Ishikawa (cell line): ENCODE data around the gene IGF2BP1.
A peak's percentile ranks its signal among the peaks of the same experiment; 100 is the strongest.

Experiments
- CEBPB ChIP-seq: IDR thresholded peaks from 2 replicates; pipeline ENCODE4 v1.6.1; 2012
- CREB1 ChIP-seq: IDR thresholded peaks from 2 replicates; pipeline ENCODE4 v1.6.1; 2012; ENCODE audit warnings: low read depth
- EGR1 ChIP-seq: IDR thresholded peaks from 2 replicates; pipeline ENCODE4 v1.6.1; 2012
- EP300 ChIP-seq: IDR thresholded peaks from 2 replicates; pipeline ENCODE4 v1.6.1; 2012; ENCODE audit warnings: borderline replicate concordance
- FOXM1 ChIP-seq: IDR thresholded peaks from 2 replicates; pipeline ENCODE4 v1.6.1; 2012; ENCODE audit warnings: low read depth, borderline replicate concordance
- NFIC ChIP-seq: IDR thresholded peaks from 2 replicates; pipeline ENCODE4 v1.6.1; 2012
- RAD21 ChIP-seq: IDR thresholded peaks from 2 replicates; pipeline ENCODE4 v1.6.1; 2012; ENCODE audit warnings: low read depth
- TAF1 ChIP-seq: IDR thresholded peaks from 2 replicates; pipeline ENCODE4 v1.6.1; 2012; ENCODE audit warnings: low read depth, mild to moderate bottlenecking
- TCF12 ChIP-seq: IDR thresholded peaks from 2 replicates; pipeline ENCODE4 v1.6.1; 2012; ENCODE audit warnings: low read depth
- TEAD4 ChIP-seq: IDR thresholded peaks from 2 replicates; pipeline ENCODE4 v1.6.1; 2012
- YY1 ChIP-seq: IDR thresholded peaks from 2 replicates; pipeline ENCODE4 v1.6.1; 2012; ENCODE audit warnings: low read depth
- ZBTB7A ChIP-seq: IDR thresholded peaks from 2 replicates; pipeline ENCODE4 v1.6.1; 2012; ENCODE audit warnings: low read depth
- TF ChIP-seq, protein P1 (sequence below): IDR thresholded peaks from 2 replicates; pipeline ENCODE4 v1.6.1; 2012; ENCODE audit warnings: low read depth, mild to moderate bottlenecking
- TF ChIP-seq, protein P2 (sequence below): IDR thresholded peaks from 2 replicates; pipeline ENCODE4 v1.6.1; 2012
- TF ChIP-seq, protein P3 (sequence below): IDR thresholded peaks from 2 replicates; pipeline ENCODE4 v1.6.1; 2012

IGF2BP1 gene

DNA sequence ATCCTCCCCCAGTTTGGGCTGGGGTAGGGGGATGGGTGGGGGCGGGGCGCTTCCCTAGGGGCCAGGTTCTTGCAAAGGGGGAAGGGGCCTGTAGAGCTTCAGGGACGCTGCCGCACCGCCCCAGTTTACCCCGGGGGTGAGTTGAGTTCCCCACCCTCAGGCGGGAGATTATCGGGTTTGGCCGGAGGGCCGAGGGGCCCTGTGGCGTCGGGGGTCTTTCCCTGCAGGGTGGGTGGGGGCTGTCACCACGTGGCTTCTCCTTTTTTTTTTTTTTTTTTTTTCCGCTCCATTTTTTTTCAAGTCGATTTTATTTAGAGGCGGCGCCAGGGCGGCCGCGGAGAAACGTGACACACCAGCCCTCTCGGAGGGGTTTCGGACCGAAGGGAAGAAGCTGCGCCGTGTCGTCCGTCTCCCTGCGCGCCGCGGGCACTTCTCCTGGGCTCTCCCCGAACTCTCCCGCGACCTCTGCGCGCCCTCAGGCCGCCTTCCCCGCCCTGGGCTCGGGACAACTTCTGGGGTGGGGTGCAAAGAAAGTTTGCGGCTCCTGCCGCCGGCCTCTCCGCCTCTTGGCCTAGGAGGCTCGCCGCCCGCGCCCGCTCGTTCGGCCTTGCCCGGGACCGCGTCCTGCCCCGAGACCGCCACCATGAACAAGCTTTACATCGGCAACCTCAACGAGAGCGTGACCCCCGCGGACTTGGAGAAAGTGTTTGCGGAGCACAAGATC is at the start of gene IGF2BP1:
IGF2BP1 (plus strand) TSS at position 283 of the 724 bp plus-strand sequence; CDS start at position 644, 361 bp downstream.
- no peak for TF ChIP-seq RAD21
- TF ChIP-seq YY1 = no peak
- TF ChIP-seq ZBTB7A = no peak
- TF ChIP-seq, protein P1, sequence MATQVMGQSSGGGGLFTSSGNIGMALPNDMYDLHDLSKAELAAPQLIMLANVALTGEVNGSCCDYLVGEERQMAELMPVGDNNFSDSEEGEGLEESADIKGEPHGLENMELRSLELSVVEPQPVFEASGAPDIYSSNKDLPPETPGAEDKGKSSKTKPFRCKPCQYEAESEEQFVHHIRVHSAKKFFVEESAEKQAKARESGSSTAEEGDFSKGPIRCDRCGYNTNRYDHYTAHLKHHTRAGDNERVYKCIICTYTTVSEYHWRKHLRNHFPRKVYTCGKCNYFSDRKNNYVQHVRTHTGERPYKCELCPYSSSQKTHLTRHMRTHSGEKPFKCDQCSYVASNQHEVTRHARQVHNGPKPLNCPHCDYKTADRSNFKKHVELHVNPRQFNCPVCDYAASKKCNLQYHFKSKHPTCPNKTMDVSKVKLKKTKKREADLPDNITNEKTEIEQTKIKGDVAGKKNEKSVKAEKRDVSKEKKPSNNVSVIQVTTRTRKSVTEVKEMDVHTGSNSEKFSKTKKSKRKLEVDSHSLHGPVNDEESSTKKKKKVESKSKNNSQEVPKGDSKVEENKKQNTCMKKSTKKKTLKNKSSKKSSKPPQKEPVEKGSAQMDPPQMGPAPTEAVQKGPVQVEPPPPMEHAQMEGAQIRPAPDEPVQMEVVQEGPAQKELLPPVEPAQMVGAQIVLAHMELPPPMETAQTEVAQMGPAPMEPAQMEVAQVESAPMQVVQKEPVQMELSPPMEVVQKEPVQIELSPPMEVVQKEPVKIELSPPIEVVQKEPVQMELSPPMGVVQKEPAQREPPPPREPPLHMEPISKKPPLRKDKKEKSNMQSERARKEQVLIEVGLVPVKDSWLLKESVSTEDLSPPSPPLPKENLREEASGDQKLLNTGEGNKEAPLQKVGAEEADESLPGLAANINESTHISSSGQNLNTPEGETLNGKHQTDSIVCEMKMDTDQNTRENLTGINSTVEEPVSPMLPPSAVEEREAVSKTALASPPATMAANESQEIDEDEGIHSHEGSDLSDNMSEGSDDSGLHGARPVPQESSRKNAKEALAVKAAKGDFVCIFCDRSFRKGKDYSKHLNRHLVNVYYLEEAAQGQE = no peak
- TF ChIP-seq CEBPB = no peak
- TF ChIP-seq, protein P2, sequence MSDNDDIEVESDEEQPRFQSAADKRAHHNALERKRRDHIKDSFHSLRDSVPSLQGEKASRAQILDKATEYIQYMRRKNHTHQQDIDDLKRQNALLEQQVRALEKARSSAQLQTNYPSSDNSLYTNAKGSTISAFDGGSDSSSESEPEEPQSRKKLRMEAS = no peak
- no peak for TF ChIP-seq FOXM1
- TF ChIP-seq TAF1 = no peak
- TF ChIP-seq NFIC = no peak

DNA sequence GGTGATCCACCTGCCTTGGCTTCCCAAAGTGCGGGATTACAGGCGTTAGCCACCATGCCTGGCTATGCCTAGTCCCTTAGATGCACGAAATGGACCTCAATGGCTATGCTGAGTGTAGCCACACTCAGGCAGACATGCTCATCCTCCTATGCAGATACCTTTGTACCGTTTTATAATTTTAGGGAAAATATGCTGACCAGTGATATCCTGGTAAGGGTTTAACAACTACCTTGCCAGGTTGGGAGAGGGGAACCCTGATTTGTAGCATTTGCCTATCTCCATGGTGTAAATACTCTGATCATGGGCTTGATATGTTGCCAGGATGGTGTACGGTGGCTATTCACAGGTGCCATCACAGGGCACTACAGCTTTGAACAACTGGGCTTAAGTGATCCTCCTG is 45.6 kb upstream of the IGF2BP1 start:
- TF ChIP-seq TCF12 = no peak
- no peak for TF ChIP-seq CREB1
- no peak for TF ChIP-seq TAF1
- TF ChIP-seq TEAD4 = no peak
- no peak for TF ChIP-seq CEBPB
- TF ChIP-seq ZBTB7A = no peak
- TF ChIP-seq YY1 = no peak
- no peak for TF ChIP-seq NFIC
- TF ChIP-seq, protein P3, sequence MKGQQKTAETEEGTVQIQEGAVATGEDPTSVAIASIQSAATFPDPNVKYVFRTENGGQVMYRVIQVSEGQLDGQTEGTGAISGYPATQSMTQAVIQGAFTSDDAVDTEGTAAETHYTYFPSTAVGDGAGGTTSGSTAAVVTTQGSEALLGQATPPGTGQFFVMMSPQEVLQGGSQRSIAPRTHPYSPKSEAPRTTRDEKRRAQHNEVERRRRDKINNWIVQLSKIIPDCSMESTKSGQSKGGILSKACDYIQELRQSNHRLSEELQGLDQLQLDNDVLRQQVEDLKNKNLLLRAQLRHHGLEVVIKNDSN = no peak
- TF ChIP-seq RAD21 = no peak
- TF ChIP-seq, protein P2 = no peak
- TF ChIP-seq, protein P1 = no peak

DNA sequence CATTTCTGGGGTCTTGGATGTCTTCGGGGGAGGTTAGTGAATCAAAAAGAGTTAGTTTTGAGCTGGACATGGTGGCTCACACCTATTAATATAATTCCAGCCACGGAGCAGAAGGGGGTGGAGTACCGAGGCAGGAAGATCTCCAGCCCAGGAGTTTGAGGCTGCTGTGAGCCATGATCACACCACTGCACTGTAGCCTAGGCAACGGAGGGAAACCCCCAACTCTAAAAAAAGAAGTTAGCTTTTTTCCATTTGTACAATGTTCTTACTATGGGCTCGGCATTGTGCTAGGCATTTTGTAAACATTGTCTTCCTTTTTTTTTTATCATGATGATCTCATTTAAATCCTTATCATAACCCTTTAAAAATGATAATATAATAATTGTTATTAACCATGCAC is 44.3 kb upstream of the IGF2BP1 start:
- TF ChIP-seq NFIC (no peak), YY1 (no peak), CEBPB (no peak), RAD21 (no peak), FOXM1 (no peak), TAF1 (no peak), EGR1 (no peak), TCF12 (no peak), CREB1 (no peak), EP300 (no peak)
- TF ChIP-seq, protein P3 = no peak
- TF ChIP-seq, protein P1 = no peak
- TF ChIP-seq, protein P2 = no peak

DNA sequence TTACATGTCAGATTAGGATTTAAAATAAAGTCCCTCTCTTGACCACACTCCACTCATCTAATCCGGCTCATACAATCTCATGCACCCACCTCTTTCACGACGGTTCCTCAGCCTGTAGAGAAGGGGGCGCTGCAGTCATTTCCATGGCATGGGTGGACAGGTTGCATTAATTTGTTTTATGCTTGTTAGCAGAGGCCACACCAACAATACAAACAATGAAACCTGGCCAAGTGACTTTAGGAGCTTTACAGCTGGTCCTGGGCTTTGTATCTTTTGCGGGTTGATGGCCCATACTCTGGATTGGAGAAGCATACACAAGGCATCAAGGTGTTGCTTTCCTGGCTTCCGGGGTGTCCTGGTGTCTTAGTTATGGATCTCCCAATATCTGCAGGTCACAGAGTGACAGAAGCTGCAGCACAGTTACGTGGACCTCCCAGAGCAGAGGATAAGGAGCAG is 42.9 kb upstream of the IGF2BP1 start:
- TF ChIP-seq CREB1 (no peak), RAD21 (peak; percentile 95)

DNA sequence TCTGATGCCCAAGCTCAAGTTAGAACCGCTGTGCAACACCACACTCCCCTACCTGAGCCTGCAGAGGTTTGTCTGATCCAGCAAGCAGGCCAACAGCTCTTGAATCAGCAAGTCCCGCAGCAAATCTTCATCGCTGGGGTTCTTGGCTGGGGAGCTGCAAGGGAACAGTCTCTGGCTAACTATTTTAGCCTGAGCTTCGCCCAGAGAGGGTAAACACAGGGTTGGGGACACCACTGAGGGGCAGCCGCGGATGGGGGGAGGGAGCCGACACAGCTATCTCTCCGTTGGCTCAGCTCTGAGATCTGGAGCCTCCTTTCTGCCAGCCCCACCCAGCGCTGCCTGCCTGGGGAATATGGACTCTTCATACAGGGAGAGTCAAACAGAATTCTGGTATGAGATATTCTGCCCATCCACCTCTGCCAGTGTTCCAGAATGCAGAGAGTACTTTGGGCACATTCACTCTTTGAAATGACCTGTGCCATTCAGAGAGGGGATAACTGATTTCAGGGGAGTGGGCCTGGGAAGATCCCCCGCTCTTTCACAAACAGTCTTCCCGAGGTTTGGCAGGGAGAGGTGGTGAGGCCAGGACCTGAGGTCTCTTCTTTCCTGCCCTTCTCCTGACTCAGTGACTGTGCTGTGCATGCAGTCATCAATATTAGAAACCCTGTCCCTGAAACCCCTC is 36.2 kb upstream of the IGF2BP1 start:
- TF ChIP-seq NFIC = no peak
- no peak for TF ChIP-seq CREB1
- TF ChIP-seq, protein P3 = no peak
- TF ChIP-seq CEBPB = no peak
- TF ChIP-seq FOXM1 = no peak
- TF ChIP-seq RAD21 = no peak
- TF ChIP-seq TAF1 = no peak
- TF ChIP-seq, protein P1 = no peak
